GM19240 (cell line): ENCODE measurements around the gene VPS37D.
"Not testable (repeated sequence)": the region's sequence is repeated elsewhere in the genome, so short reads cannot be mapped to it uniquely, and the experiment has no call there.

ENCODE experiments used
- DNase-seq: peaks from one replicate; pipeline ENCODE4 v3.0.0; 2011; ENCODE audit warnings: low spot score; ENCODE audit not compliant: insufficient read length

VPS37D gene

DNA sequence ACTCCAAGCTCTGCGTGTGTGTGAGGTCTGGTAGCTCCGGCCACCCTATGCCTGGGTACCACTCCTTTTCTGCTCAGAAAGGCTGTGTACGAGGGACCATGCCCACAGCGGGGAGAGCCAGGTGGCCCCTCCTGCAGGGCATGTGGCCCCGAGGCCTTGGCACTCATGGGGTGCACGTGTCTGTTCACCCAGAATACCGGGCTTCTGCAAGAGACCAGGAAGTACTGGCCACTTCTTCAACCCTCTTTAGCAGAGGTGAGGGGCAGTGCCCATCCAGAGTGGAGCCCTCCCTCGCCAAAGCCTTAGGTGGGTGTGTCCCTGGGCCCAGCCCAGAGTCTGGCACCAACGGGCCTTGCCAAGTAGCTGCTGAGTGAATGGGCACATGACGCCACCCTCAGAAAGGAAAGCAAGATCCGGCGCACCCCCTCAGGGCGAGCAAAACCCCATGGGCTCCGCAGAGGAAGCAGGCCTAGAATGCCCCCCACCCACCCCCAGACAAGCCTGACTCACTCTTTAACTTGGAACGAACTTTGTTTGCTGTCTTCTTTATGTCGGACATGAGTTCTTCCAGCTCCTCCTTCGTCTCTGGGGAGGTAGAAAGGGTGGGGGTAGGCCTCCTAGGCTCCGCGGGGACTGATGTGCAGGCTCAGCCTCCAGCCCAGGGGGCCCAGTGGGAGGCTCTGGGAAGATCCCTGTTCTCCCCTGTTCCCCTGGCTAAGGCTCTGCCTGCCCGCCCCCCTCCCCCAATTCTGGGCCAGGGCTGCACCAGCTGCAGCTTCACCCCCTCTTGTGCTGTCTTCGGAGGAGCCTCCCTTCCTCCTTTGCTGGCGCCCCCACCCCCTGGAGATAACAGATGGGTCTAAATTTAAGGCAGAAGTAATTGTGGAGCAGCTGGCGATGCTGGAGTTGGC is 37.3 kb downstream of the VPS37D start:
- no peak for DNase-seq

DNA sequence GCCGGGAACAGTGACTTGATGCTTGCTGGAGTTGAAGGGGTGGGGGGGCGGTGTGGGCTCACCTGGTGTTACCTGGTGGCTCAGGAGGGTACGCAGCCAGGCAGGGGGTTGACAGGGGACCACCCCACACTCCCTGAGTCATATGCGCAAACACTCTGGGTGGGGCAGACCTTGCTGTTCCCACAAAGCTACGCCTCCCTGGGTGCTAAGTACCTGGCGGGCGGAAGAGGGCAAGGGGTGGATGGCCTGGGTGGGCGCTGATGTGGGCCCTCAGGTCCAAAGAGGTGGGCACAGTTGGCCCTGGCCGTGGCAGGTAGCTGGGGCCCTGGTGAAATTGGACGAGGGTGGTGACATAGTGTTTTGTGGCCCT is 37.9 kb downstream of the VPS37D start:
- DNase-seq: no peak

GRCh38 chr7:73706126-73707044 is 38.8 kb downstream of the VPS37D start:
- DNase-seq: no peak

GRCh38 chr7:73707045-73707631 is 39.5 kb downstream of the VPS37D start:
- no peak for DNase-seq

DNA sequence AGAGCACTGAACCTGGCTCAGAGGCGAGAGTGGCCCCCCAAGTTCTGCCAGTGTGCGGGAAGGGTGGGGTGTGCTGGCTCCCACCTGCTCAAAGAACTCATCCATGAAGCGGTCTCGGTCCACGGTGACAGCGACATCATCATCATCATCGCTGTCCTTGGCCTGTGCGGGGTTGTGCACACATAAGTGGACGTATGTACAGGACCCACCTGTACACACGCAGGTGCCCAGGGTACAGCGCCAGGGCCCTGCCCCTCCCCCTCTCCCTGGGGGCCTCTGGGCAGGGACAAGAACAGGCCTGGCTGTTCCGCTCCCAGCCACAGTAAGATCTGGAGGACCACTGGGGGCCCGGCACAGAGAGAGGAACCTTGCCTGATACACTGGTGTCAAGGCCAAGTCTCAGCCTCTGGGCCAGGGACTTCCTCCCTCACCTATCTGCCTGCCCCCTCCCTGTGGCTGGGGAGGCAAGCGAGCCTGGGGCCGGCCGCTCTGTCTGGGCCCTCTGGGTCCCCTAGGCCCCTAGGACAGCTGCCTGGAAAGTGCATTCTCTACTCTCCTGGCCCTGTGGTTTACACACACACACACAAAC is 41.4 kb downstream of the VPS37D start:
- no peak for DNase-seq

GRCh38 chr7:73712773-73713172 is 45.1 kb downstream of the VPS37D start:
- DNase-seq: no peak

GRCh38 chr7:73713319-73713718 is 45.7 kb downstream of the VPS37D start:
- not testable (repeated sequence) for DNase-seq

- no peak for DNase-seq
Measured at GRCh38 chr7:73715648-73716317, 48.2 kb downstream of the VPS37D start.

DNA sequence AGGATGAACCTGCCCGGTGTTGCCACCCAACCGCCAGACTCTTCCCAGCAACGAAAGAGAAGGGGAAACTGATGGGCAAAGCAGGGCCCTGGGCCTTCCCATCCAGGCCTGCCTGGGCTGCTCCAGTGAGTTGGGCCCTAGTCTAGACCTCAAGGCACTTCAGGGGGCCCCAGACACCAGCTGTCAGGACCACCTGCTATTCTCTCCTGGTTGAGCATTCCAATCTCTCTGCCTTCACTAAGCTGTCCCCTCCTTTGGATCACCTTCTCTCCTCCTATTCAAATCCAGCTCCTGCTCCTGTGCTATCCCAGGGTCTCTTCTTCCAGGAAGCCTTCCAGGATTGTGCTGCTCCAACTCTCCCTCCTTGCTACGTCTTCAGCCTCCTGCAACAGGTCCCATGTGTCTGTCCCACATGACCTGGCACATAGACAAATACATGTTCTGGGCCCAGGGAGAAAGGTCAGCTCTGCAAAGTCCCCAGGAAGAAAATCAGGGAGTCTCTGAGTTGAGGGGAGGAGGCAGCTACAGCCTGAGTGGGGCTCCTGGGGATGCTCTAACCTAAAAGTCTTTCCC is 48.8 kb downstream of the VPS37D start:
- no peak for DNase-seq

- DNase-seq: no peak
Measured at GRCh38 chr7:73717025-73717807, 49.6 kb downstream of the VPS37D start.

- no peak for DNase-seq
Measured at GRCh38 chr7:73717991-73718405, 50.4 kb downstream of the VPS37D start.

DNA sequence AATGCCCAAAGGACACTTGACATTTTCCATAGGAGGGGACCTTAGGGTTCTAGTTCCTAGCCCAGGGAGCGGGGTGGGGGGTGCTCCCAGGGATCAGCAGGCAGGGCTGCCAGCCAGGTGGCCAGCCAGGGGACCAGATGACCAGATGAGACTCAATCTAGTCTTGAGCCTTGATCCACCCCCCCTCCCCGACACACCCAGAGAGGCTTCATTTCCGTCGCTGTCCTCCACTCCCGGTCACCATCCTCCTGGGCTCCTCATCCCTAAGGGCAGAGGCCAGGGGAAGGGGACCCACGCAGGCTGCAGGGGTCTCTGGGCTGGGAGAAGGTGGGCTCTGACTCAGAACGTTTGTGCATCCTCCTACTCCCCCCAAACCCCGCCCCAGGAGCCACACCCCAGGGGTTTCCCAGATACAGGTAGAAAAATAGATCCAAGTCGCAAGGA is 50.8 kb downstream of the VPS37D start:
- DNase-seq: no peak

- DNase-seq: peak; percentile 68
Measured at GRCh38 chr7:73718905-73719805, 51.5 kb downstream of the VPS37D start, which contains the start of gene STX1A. Gene STX1A (minus strand): TSS chr7:73719669. CDS start chr7:73719631, 38 bp downstream.

GRCh38 chr7:73719806-73720169 is 52.2 kb downstream of the VPS37D start:
- DNase-seq: no peak

DNA sequence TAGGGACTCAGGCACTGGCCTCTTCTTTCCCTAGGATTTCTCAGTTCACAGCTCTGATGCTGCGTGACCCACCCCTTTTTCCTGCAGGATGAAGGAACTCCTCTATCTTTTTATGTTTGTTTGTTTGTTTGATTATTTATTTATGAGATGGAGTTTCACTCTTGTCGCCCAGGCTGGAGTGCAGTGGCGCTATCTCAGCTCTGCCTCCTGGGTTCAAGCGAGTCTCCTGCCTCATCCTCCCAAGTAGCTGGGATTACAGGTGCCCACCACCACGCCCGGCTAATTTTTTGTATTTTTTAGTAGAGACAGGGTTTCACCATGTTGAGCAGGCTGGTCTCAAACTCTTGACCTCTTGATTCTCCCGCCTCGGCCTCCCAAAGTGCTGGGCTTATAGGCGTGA is 52.8 kb downstream of the VPS37D start:
- not testable (repeated sequence) for DNase-seq

GRCh38 chr7:73721377-73721817 is 53.8 kb downstream of the VPS37D start:
- no peak for DNase-seq
